ENCODE data around the gene ZP1. TPM values are rescaled to one million over a fixed set of nuclear protein-coding genes. Genes with fewer than 3 reads are reported as not detected.
A peak's percentile ranks its signal among the peaks of the same experiment; 100 is the strongest.

Gene ZP1
- total and polyA plus RNA-seq, 2 experiments from 2014 or later, result 1.9 TPM; not detected in 1

GRCh38 chr11:60910711-60911380, 43.5 kb downstream of the ZP1 start:
- H3K27me3 ChIP-seq, result peaks cover 20% of the 10 kb centered on the region
- TF ChIP-seq CTCF (IDR thresholded peaks at IDR 0.05; ENCODE audit: low read depth, low read length), result no peak
- H3K4me1 ChIP-seq (ENCODE audit: low read depth), result peaks cover 5% of the 10 kb centered on the region
- no peak overlapping the region for H3K4me3 ChIP-seq
- no peaks in the 10 kb centered on the region for H3K9me3 ChIP-seq (ENCODE audit: low read depth)
- H3K36me3 ChIP-seq, result no peaks in the 10 kb centered on the region
- no peak for DNase-seq (ENCODE audit: low read depth in 1 of 2, low spot score in 1 of 2)
- H3K27ac ChIP-seq, result no peak overlapping the region

GRCh38 chr11:60912223-60912850, 45.0 kb downstream of the ZP1 start:
- DNase-seq (ENCODE audit: low read depth in 1 of 2, low spot score in 1 of 2), result no peak
- Histone ChIP-seq H3K4me3 (no peak overlapping the region), H3K27me3 (peaks cover 20% of the 10 kb centered on the region), H3K36me3 (no peaks in the 10 kb centered on the region), H3K27ac (peak overlapping the region; percentile 13), H3K9me3 (ENCODE audit: low read depth) (no peaks in the 10 kb centered on the region), H3K4me1 (ENCODE audit: low read depth) (peaks cover 5% of the 10 kb centered on the region)
- no peak for TF ChIP-seq CTCF (IDR thresholded peaks at IDR 0.05; ENCODE audit: low read depth, low read length)

- H3K4me1 ChIP-seq (ENCODE audit: low read depth), result peaks cover 5% of the 10 kb centered on the region
- H3K27me3 ChIP-seq, result peaks cover 16% of the 10 kb centered on the region
- no peaks in the 10 kb centered on the region for H3K36me3 ChIP-seq
- H3K4me3 ChIP-seq, result no peak overlapping the region
- H3K27ac ChIP-seq, result peak overlapping the region; percentile 94
- no peaks in the 10 kb centered on the region for H3K9me3 ChIP-seq (ENCODE audit: low read depth)
- DNase-seq (ENCODE audit: low read depth in 1 of 2, low spot score in 1 of 2), result no peak
- TF ChIP-seq CTCF (IDR thresholded peaks at IDR 0.05; ENCODE audit: low read depth, low read length), result no peak
Observed at GRCh38 chr11:60912851-60913528, 45.6 kb downstream of the ZP1 start.

GRCh38 chr11:60913793-60914632, 46.7 kb downstream of the ZP1 start, which contains the start of gene TMEM109:
Gene TMEM109, plus strand, starts transcription at chr11:60914158. Its CDS starts 5,536 bp downstream, at chr11:60919694.
- H3K36me3 ChIP-seq, result no peaks in the 10 kb centered on the region
- no peak for TF ChIP-seq CTCF (IDR thresholded peaks at IDR 0.05; ENCODE audit: low read depth, low read length)
- peaks cover 6% of the 10 kb centered on the region for H3K27me3 ChIP-seq
- no peaks in the 10 kb centered on the region for H3K9me3 ChIP-seq (ENCODE audit: low read depth)
- peak; percentile 92 for DNase-seq (ENCODE audit: low read depth in 1 of 2, low spot score in 1 of 2)
- H3K4me3 ChIP-seq, result peak within 1 kb of the TSS; percentile 43
- peak within 1 kb of the TSS; percentile 94 for H3K27ac ChIP-seq
- H3K4me1 ChIP-seq (ENCODE audit: low read depth), result peaks cover 5% of the 10 kb centered on the region

GRCh38 chr11:60914633-60915247, 47.4 kb downstream of the ZP1 start:
- H3K4me3 ChIP-seq, result peak overlapping the region; percentile 43
- no peak for TF ChIP-seq CTCF (IDR thresholded peaks at IDR 0.05; ENCODE audit: low read depth, low read length)
- H3K27ac ChIP-seq, result no peak overlapping the region
- H3K9me3 ChIP-seq (ENCODE audit: low read depth), result no peaks in the 10 kb centered on the region
- peak; percentile 16 to 33 for DNase-seq (ENCODE audit: low read depth in 1 of 2, low spot score in 1 of 2)
- H3K27me3 ChIP-seq, result no peaks in the 10 kb centered on the region
- no peaks in the 10 kb centered on the region for H3K36me3 ChIP-seq
- H3K4me1 ChIP-seq (ENCODE audit: low read depth), result peaks cover 5% of the 10 kb centered on the region

Data from cardiac muscle cell (in vitro differentiated cells and primary cell).